ENCODE data around the gene FBN1. TPM values are rescaled to one million over a fixed set of nuclear protein-coding genes. Genes with fewer than 3 reads are reported as not detected.

Gene FBN1
- total and polyA plus RNA-seq, 8 donors: 83.1 to 144 (median 94.0) TPM

DNA sequence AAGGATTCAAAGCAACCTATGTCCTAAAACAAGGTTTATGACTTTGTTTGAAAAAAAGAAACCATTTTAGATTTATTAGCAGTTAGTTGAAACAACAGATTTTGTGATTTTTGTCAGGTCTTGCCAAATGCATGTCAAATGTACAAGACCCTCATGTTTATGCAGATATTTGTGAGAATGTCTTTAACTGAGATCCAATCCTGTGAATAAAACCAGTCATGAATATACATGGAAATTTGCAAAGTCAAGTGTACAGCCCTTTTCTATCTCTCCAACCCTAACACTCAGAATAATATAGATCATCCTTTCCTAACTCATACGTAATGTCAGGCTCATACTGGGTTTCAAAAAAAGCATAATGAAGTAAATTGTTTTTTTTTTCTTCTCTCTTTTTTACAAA, 237.9 kb downstream of the FBN1 start:
- peaks cover 0 to 11% of the 10 kb centered on the region in 2 donors for H3K36me3 ChIP-seq
- ATAC-seq (no peak), DNase-seq (no peak)
- no peaks in the 10 kb centered on the region for H3K4me1 ChIP-seq
- TF ChIP-seq, protein P1, sequence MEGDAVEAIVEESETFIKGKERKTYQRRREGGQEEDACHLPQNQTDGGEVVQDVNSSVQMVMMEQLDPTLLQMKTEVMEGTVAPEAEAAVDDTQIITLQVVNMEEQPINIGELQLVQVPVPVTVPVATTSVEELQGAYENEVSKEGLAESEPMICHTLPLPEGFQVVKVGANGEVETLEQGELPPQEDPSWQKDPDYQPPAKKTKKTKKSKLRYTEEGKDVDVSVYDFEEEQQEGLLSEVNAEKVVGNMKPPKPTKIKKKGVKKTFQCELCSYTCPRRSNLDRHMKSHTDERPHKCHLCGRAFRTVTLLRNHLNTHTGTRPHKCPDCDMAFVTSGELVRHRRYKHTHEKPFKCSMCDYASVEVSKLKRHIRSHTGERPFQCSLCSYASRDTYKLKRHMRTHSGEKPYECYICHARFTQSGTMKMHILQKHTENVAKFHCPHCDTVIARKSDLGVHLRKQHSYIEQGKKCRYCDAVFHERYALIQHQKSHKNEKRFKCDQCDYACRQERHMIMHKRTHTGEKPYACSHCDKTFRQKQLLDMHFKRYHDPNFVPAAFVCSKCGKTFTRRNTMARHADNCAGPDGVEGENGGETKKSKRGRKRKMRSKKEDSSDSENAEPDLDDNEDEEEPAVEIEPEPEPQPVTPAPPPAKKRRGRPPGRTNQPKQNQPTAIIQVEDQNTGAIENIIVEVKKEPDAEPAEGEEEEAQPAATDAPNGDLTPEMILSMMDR (IDR thresholded peaks at IDR 0.05): no peak
- no peak overlapping the region for H3K4me3 ChIP-seq
- H3K27me3 ChIP-seq: no peaks in the 10 kb centered on the region
- intact Hi-C loops (cut with DNase I): no loop called here
- no peaks in the 10 kb centered on the region for H3K9me3 ChIP-seq
- no peak overlapping the region for H3K27ac ChIP-seq

DNA sequence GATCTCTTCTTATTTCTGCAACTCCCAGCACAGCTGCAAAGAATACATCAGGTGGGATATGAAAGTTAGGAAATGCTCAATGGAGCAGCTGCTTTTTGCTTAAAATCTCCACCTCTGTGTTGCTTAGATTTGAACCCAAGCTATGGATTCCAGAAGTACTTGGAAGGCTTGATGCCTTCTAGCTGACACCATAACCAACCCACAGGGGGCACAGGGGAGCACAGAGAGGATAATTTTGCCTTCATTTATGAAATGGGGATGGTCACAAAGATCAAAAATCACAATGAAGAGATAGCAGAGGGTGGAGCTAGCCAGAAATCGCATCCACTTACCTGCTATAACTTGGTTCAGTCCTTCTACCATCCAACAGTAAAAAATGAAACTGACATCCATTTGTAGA, 238.6 kb downstream of the FBN1 start:
- TF ChIP-seq, protein P1 (IDR thresholded peaks at IDR 0.05): no peak
- ATAC-seq: no peak
- no peak for DNase-seq
- H3K9me3 ChIP-seq: no peaks in the 10 kb centered on the region
- intact Hi-C loops (cut with DNase I): no loop called here
- peaks cover 0 to 11% of the 10 kb centered on the region in 2 donors for H3K36me3 ChIP-seq
- no peak overlapping the region for H3K27ac ChIP-seq
- H3K4me1 ChIP-seq: no peaks in the 10 kb centered on the region
- H3K4me3 ChIP-seq: no peak overlapping the region
- no peaks in the 10 kb centered on the region for H3K27me3 ChIP-seq

DNA sequence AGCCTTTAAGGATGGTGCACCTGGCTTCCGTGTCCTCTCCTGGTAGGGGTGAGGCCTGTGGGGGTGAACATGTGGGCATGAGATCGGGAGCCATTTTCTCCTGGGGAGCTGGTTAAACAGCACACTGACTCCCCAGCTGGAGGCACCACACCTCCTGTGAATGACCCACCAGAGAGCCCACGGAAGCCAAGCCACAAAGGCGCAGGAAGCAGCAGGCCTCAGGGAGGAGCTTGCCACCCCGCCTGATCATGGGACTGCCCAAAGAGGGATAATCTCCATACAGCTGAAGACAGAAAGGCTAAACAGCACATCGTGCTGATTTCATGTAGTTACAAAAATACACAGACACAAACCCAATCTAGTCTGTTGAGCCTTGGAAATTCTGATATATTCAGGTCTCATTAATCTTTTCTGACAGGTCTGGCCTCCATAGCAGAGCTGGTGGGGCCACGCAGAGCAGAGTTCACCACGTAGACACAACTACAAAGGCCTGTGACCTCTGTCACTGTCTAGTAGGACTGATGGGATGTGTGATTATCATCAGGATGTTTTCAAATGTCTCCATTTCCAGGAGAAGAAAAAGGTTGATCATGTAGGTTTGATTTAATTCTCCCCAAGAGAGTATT, 239.1 kb downstream of the FBN1 start:
- no peaks in the 10 kb centered on the region for H3K4me1 ChIP-seq
- TF ChIP-seq, protein P1 (IDR thresholded peaks at IDR 0.05): no peak
- H3K36me3 ChIP-seq: peaks cover 0 to 10% of the 10 kb centered on the region in 2 donors
- no peaks in the 10 kb centered on the region for H3K9me3 ChIP-seq
- DNase-seq (no peak), ATAC-seq (no peak)
- intact Hi-C loops (cut with DNase I): no loop called here
- H3K27me3 ChIP-seq: no peaks in the 10 kb centered on the region
- no peak overlapping the region for H3K27ac ChIP-seq
- H3K4me3 ChIP-seq: no peak overlapping the region

DNA sequence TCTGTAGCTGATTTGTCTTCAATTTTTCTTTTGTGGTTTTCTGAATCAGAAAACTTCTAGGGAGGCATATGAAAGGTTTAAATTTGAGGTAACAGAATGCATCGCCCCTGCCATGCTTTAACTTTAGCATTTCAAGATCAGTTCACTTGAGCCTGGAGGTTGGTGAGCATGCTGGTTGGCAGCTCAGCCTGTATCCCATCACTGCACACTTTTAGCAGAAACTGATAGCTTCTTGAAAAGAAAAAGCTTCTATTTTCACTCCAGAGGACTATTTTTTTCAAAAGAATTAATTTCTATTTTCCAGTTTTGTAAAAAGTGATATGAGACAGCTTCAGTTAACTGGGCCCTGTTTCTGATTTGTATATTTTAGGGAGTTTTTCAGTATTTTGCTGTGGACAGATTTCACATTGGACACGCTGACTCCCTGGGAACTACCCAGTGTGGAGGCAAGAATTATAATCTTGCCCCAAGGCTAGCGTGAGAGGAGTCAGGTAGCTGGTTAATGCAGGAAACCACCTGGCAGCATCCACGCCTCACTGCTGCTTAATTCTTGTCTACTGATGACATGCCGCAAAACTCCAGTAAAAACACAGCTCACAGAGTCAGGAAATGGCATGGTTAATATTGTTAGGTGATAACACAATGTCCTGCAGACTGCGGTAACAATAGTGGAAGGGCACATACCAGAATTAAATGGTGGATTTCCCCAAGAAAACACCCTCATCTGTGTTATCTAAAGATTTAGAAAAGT, 242.9 kb downstream of the FBN1 start:
- H3K36me3 ChIP-seq: no peaks in the 10 kb centered on the region
- H3K27ac ChIP-seq: no peak overlapping the region
- H3K9me3 ChIP-seq: no peaks in the 10 kb centered on the region
- peaks cover 0 to 3% of the 10 kb centered on the region in 2 donors for H3K4me1 ChIP-seq
- ATAC-seq (no peak), DNase-seq (no peak)
- TF ChIP-seq, protein P1 (IDR thresholded peaks at IDR 0.05): no peak
- no peak overlapping the region for H3K4me3 ChIP-seq
- no peaks in the 10 kb centered on the region for H3K27me3 ChIP-seq
- intact Hi-C loops (cut with DNase I): no loop called here

DNA sequence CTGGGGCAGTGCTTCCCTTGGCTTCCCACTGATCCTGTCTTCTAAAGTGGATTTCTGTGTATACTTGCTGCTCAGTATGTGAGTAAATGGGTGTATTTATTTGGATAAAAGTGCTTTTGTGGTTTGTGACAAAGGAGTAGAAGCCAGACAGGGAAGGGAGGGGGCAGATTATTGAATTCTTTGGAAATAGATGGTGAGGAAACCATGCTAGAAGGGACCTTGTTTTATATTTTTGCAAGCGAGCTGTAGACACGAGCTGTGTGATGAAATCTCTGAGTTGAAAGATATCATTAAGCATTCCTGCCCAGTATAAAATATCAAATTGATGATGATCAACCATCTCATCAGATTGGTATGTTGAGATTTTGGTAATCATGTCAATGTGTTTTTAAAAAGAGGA, 245.4 kb downstream of the FBN1 start:
- no peak for DNase-seq
- TF ChIP-seq, protein P1 (IDR thresholded peaks at IDR 0.05): no peak
- Histone ChIP-seq H3K27me3 (no peaks in the 10 kb centered on the region), H3K36me3 (no peaks in the 10 kb centered on the region), H3K9me3 (no peaks in the 10 kb centered on the region), H3K4me1 (peaks cover 0 to 3% of the 10 kb centered on the region in 2 donors), H3K4me3 (no peak overlapping the region), H3K27ac (no peak overlapping the region)
- no peak for ATAC-seq
- intact Hi-C loops (cut with DNase I): no loop called here
